ENCODE data around the gene KLHL40. TPM values are rescaled to one million over a fixed set of nuclear protein-coding genes. Genes with fewer than 3 reads are reported as not detected.

KLHL40 gene
- total RNA-seq, 4 donors from 2014 or later = not detected

- Histone ChIP-seq H3K4me3 (replicated peaks in 1 of 3) (no peak overlapping the region), H3K27me3 (no peaks in the 10 kb centered on the region), H3K4me1 (peaks cover 6 to 12% of the 10 kb centered on the region in 2 donors), H3K36me3 (peaks cover 0 to 5% of the 10 kb centered on the region in 2 donors), H3K9me3 (no peaks in the 10 kb centered on the region), H3K27ac (no peak overlapping the region)
- TF ChIP-seq POLR2A (IDR thresholded peaks at IDR 0.05) = no peak
- TF ChIP-seq CTCF (IDR thresholded peaks at IDR 0.05) = no peak
- WGBS, 2 donors = 80% methylated on average over 12 to 24 of the region's 25 CpGs
- intact Hi-C loops (cut with DNase I) = no loop called here
- no peak for DNase-seq
Observed at GRCh38 chr3:42659451-42660130, 25.7 kb upstream of the KLHL40 start.

GRCh38 chr3:42660131-42660715 lies 25.1 kb upstream of the KLHL40 start:
- TF ChIP-seq POLR2A (IDR thresholded peaks at IDR 0.05) = no peak
- TF ChIP-seq CTCF (IDR thresholded peaks at IDR 0.05) = no peak
- intact Hi-C loops (cut with DNase I) = no loop called here
- H3K4me1 ChIP-seq = peaks cover 0 to 9% of the 10 kb centered on the region in 2 donors
- H3K27ac ChIP-seq = no peak overlapping the region
- WGBS, 2 donors = 46 to 58% methylated on average over 5 to 6 of the region's 6 CpGs
- H3K4me3 ChIP-seq (replicated peaks in 1 of 3) = no peak overlapping the region
- peaks cover 0 to 5% of the 10 kb centered on the region in 2 donors for H3K36me3 ChIP-seq
- H3K9me3 ChIP-seq = no peaks in the 10 kb centered on the region
- no peaks in the 10 kb centered on the region for H3K27me3 ChIP-seq
- peak; percentile 70 to 78 for DNase-seq

GRCh38 chr3:42660898-42661297 lies 24.4 kb upstream of the KLHL40 start:
- no peak overlapping the region for H3K27ac ChIP-seq
- no peak for DNase-seq
- peaks cover 0 to 5% of the 10 kb centered on the region in 2 donors for H3K36me3 ChIP-seq
- H3K27me3 ChIP-seq = no peaks in the 10 kb centered on the region
- no peaks in the 10 kb centered on the region for H3K9me3 ChIP-seq
- WGBS, 2 donors = 76 to 80% methylated on average over 4 of the region's 4 CpGs
- TF ChIP-seq POLR2A (IDR thresholded peaks at IDR 0.05) (no peak), CTCF (IDR thresholded peaks at IDR 0.05) (no peak)
- intact Hi-C loops (cut with DNase I) = no loop called here
- no peak overlapping the region for H3K4me3 ChIP-seq (replicated peaks in 1 of 3)
- H3K4me1 ChIP-seq = peaks cover 0 to 2% of the 10 kb centered on the region in 2 donors

- no peaks in the 10 kb centered on the region for H3K27me3 ChIP-seq
- peaks cover 0 to 5% of the 10 kb centered on the region in 2 donors for H3K36me3 ChIP-seq
- no peak overlapping the region for H3K4me3 ChIP-seq (replicated peaks in 1 of 3)
- WGBS, 2 donors = 95 to 98% methylated on average over 5 of the region's 5 CpGs
- no peak overlapping the region for H3K27ac ChIP-seq
- intact Hi-C loops (cut with DNase I) = no loop called here
- no peak for TF ChIP-seq POLR2A (IDR thresholded peaks at IDR 0.05)
- no peak for TF ChIP-seq CTCF (IDR thresholded peaks at IDR 0.05)
- no peaks in the 10 kb centered on the region for H3K9me3 ChIP-seq
- H3K4me1 ChIP-seq = no peaks in the 10 kb centered on the region
- DNase-seq = no peak
Observed at GRCh38 chr3:42661593-42662022, 23.7 kb upstream of the KLHL40 start.

Data from thyroid gland (tissue), 4 donors.